Activated naive CD4-positive, alpha-beta T cell treated with anti-CD3 and anti-CD28 coated beads for 36 hours (primary cell): ENCODE data around the gene SND1. TPM values are rescaled to one million over a fixed set of nuclear protein-coding genes. Genes with fewer than 3 reads are reported as not detected.

Experiments
- CTCF ChIA-PET: fragments of 350-600 bp; sonication (Branson Sonifier 250); formaldehyde crosslinking; loops from one replicate; lab custom pipeline; 2021; ENCODE audit warnings: antibody characterized with exemption; lab: Charles Lee
- DNase-seq: peaks from one replicate; pipeline ENCODE4 v3.0.0-alpha.2; 2020
- H3K27ac Mint-ChIP-seq: one replicate; pipeline ENCODE4 v1.8.0; 2021; ENCODE audit warnings: mild to moderate bottlenecking, mixed read lengths
- H3K27me3 Mint-ChIP-seq: one replicate; pipeline ENCODE4 v1.8.0; 2021; ENCODE audit warnings: low read depth, mixed read lengths
- H3K36me3 Mint-ChIP-seq: one replicate; pipeline ENCODE4 v1.8.0; 2021; ENCODE audit warnings: low read depth, mixed read lengths
- H3K4me1 Mint-ChIP-seq: one replicate; pipeline ENCODE4 v1.8.0; 2021; ENCODE audit warnings: low read depth, mixed read lengths
- H3K4me3 Mint-ChIP-seq: one replicate; pipeline ENCODE4 v1.8.0; 2021; ENCODE audit warnings: mild to moderate bottlenecking, moderate library complexity, mixed read lengths
- H3K9me3 Mint-ChIP-seq: one replicate; pipeline ENCODE4 v1.8.0; 2021; ENCODE audit warnings: mixed read lengths
- intact Hi-C: fragments of 100-400 bp; cut with micrococcal nuclease; formaldehyde crosslinking; loops from one replicate; pipeline ENCODE4 v1.15.1; 2023
- total RNA-seq, 2 experiments: library from RNA; stranded (reverse); gene quantifications; one replicate each; pipeline ENCODE4 v1.2.3, GENCODE V29; 2021

Gene SND1
- total RNA-seq, 2 experiments from 2014 or later: 184 to 211 TPM

DNA sequence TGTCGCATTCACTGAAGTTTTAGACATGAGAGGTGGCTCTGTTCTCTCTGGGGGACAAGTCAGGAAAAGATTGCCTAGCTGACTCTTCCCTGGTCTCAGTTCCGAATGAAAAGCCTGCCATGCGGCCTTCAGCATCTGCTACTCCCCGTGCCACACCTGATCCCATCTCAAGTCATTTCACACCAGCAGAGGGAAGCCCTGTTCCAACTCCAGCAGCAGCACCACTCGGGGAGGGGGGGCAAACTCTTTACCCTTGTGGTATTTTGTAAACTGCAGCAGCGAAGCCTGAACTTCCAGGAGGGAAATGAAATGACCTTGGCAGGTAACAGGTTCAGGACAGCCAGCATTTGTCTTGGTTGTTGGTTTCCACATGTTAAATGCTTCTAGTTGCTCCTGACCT, 365.5 kb downstream of the SND1 start:
- no peaks in the 10 kb centered on the region for H3K9me3 Mint-ChIP-seq
- H3K4me3 Mint-ChIP-seq: no peak overlapping the region
- H3K36me3 Mint-ChIP-seq: peaks cover 15% of the 10 kb centered on the region
- no peak for DNase-seq
- CTCF ChIA-PET: no interaction called here
- intact Hi-C loops: no loop called here
- no peak overlapping the region for H3K27ac Mint-ChIP-seq
- no peaks in the 10 kb centered on the region for H3K27me3 Mint-ChIP-seq
- H3K4me1 Mint-ChIP-seq: peaks cover 4% of the 10 kb centered on the region

DNA sequence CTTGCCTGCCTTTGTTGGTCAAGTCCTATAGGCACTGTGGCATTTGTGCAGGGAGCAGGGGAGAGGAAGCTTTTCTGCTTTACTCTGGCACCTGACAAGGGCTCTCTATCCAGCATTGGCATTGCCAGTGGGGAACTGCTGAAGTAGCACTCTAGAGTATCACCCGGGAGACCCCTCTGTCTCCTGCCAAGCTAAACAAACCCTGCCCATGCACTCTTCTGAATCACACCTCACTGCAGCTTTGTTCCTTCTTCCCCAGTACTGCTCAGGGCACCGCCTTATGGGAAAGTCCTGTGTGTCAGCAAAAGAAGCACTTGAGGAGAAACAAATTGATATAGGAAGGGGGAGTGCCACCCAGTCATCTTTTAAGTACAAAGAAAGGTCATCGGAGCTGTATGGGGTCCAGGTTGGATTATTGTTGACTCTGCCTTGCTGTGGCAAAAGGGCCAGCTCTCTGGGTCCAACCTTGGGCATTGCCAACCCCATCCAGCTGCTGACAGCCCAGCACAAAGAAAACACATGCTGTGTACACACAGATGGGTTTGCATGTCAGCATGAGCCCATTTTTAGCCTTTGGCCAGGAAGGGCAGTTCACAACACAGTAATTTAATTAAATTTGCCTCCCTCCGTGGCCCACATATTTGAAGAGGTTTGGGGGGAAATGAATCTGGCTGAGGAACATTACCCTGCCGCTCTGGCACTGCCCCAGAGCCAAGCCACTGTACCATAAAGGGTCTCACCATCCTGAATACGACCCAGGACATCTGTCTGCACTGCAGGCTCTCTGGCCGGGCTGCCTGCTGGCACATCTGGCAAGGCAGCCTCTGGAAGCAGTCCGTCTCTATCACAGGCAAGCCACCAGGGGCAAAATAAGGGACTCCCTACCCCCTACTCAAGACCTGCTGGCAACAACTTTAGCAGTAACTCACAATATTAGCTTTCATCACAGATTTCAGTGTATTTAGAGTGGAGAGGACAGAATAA, 366.2 kb downstream of the SND1 start:
- Mint-ChIP-seq H3K27me3 (no peaks in the 10 kb centered on the region), H3K4me1 (peaks cover 7% of the 10 kb centered on the region), H3K4me3 (no peak overlapping the region), H3K27ac (no peak overlapping the region), H3K9me3 (no peaks in the 10 kb centered on the region), H3K36me3 (peaks cover 18% of the 10 kb centered on the region)
- intact Hi-C loops: no loop called here
- no peak for DNase-seq
- CTCF ChIA-PET: interaction anchor here (1.3 to 1.8 kb wide), 3 partner anchors 19 to 314 kb away, joined by 3 to 4 read pairs (median 3); no protein-coding TSS in a partner anchor

DNA sequence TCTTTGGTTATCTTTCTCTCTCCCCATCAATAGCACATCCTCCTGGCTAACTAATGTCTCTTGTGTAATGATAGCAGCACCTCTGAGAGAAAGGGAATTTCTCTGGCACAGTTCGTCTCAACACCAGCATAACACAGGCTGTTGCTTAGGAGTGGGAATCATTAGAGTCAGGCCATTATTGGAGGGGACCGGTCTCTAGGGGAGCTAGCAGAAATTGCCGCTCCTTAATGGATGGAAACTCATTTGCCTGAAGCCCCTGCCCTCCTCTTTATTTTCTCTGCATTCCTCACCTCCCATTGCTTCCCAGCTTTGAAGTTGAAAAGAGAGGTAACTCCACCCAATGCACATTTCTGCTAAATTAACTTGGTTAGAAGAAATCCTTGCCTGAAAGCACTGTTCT, 367.3 kb downstream of the SND1 start:
- Mint-ChIP-seq H3K4me3 (no peak overlapping the region), H3K27ac (no peak overlapping the region), H3K4me1 (peaks cover 7% of the 10 kb centered on the region), H3K27me3 (no peaks in the 10 kb centered on the region), H3K9me3 (no peaks in the 10 kb centered on the region), H3K36me3 (peaks cover 23% of the 10 kb centered on the region)
- no peak for DNase-seq
- intact Hi-C loops: no loop called here
- CTCF ChIA-PET: interaction anchor here (0.6 to 1.8 kb wide), 6 partner anchors 20 to 315 kb away, joined by 3 to 6 read pairs (median 4); no protein-coding TSS in a partner anchor

DNA sequence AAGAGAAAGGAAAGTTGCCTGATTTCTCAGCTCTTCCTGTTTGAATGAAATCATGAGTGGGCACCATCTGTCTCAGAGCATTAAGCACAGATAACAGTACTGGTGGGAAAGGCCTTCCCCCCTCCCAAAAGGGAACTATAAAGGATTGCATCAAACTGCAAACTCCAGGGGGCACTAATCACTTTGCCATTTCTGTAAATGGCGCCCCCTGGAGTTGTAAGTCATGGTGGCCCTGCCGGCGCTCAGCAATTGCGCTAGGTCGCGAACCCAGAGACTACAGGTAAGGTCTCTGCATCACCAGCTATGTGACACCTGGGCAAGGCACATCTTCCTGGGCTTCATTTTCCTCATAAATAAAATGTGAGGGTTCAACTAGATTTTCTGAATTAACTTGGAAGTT, 368.2 kb downstream of the SND1 start:
- DNase-seq: peak; percentile 44
- Mint-ChIP-seq H3K4me3 (no peak overlapping the region), H3K9me3 (no peaks in the 10 kb centered on the region), H3K36me3 (peaks cover 23% of the 10 kb centered on the region), H3K27ac (no peak overlapping the region), H3K27me3 (no peaks in the 10 kb centered on the region), H3K4me1 (peaks cover 7% of the 10 kb centered on the region)
- intact Hi-C loops: no loop called here
- CTCF ChIA-PET: interaction anchor here (1.1 to 1.6 kb wide), 5 partner anchors 21 to 312 kb away, joined by 3 to 6 read pairs (median 3); no protein-coding TSS in a partner anchor

DNA sequence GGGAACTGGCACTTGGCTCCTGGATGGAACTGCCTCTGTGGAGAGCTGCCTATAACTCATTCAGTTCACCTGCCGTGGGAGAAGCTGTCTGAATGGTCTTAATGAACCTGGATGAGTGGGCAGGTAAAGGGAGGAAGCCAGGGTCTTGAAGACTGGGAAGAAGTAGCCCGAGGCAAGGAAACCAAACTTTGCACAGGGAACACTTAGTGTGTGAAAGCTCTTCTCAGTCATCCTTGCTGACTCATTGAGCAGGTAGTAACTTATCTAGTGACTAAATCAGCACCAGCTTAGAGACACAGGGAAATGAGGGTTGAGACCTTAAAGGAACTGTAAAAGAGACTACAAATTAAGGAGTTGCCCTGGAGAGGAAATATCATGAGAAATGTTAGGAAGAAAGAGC, 369.4 kb downstream of the SND1 start:
- no peak for DNase-seq
- intact Hi-C loops: no loop called here
- Mint-ChIP-seq H3K27me3 (no peaks in the 10 kb centered on the region), H3K27ac (no peak overlapping the region), H3K4me1 (peaks cover 7% of the 10 kb centered on the region), H3K4me3 (no peak overlapping the region), H3K9me3 (no peaks in the 10 kb centered on the region), H3K36me3 (peaks cover 24% of the 10 kb centered on the region)
- CTCF ChIA-PET: interaction anchor here (0.6 to 1.1 kb wide), 2 partner anchors 8 to 313 kb away, joined by 3 read pairs; no protein-coding TSS in a partner anchor

DNA sequence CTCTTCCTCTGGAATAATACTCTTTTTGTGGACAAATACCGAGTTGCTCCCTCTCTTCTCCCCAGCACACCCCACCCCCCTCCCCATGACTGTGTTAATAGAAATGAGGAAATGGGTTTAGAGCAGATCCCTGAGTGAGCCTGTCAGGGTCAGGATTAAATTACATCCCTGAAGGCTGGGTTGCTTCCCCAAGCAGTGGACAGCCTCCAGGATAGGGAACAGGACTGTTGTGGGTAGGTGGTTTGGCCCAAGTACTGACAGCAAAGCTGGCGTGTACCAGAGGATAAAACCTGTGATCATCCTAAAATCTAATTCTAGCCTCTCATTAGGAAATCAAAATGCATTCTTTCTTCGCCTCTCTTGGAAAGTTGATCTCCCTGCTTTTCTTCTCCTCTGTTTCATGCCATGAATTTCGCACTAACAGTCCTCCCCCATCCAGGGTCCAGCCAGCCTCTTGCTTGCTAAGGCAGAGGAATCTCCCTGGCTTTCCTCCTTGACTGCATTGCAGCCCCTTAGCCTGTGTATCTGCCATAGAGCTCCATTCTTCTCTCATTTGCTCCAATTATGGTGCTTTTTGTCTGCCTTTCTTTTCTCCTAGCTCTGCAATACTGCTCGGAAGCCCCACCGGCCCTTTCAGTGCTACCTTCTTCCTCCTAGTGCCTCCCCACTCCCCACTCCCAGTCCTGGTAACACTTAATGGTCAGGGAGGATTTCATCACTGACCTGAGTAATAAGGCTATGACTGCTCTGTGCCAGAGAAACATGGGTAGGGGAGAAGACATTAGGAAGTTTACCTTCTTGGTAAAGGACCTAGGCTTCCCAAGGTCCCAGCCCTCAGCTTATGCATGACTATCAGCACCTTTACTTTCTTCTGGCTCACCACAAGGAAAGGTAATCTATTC, 370.9 kb downstream of the SND1 start:
- Mint-ChIP-seq H3K4me1 (peaks cover 10% of the 10 kb centered on the region), H3K36me3 (peaks cover 22% of the 10 kb centered on the region), H3K27me3 (no peaks in the 10 kb centered on the region), H3K9me3 (no peaks in the 10 kb centered on the region), H3K4me3 (no peak overlapping the region), H3K27ac (no peak overlapping the region)
- intact Hi-C loops: no loop called here
- CTCF ChIA-PET: no interaction called here
- DNase-seq: no peak

DNA sequence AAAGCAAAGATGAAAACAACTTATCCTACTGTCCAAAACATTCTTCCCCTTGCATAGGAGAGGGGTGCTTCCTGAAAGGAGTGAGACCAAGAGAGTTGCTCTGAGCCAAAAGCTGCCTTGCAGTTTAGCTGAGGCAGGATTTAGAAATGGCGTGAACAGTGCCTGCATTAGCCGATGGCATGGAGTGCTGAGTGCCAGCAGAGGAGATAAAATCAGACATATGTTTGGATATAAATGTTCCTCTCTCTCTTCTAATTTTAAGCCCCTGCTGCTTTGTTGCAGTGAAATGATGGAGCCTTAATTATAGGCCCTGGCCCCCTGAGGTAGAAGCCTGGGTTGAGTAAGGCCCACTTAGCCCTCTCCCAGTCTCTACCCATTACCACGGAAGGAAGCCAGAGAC, 372.2 kb downstream of the SND1 start:
- intact Hi-C loops: no loop called here
- peaks cover 10% of the 10 kb centered on the region for H3K4me1 Mint-ChIP-seq
- no peaks in the 10 kb centered on the region for H3K9me3 Mint-ChIP-seq
- H3K36me3 Mint-ChIP-seq: peaks cover 25% of the 10 kb centered on the region
- no peak for DNase-seq
- H3K4me3 Mint-ChIP-seq: no peak overlapping the region
- no peaks in the 10 kb centered on the region for H3K27me3 Mint-ChIP-seq
- CTCF ChIA-PET: no interaction called here
- H3K27ac Mint-ChIP-seq: no peak overlapping the region

DNA sequence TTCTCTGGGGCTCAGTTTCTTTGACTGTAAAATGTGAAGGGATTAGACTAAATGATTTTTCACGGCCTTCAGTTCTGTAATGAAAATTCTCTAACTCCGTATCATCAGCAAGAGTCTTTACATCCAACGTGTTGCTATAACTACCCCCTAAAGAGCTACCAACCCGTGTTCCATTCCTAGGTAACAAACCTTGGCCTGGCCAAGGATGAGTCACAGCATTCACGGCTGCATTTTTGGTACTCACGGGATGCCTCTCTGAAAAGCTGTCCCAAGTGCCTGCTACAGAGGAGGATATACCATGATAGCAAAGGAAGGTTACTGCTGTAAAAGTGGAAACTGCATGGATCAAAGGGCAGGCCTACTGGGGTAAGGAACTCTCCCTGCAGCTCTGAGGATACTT, 373.4 kb downstream of the SND1 start:
- no peak overlapping the region for H3K4me3 Mint-ChIP-seq
- H3K27ac Mint-ChIP-seq: no peak overlapping the region
- intact Hi-C loops: no loop called here
- H3K4me1 Mint-ChIP-seq: peaks cover 14% of the 10 kb centered on the region
- CTCF ChIA-PET: no interaction called here
- H3K36me3 Mint-ChIP-seq: peaks cover 27% of the 10 kb centered on the region
- peaks cover 3% of the 10 kb centered on the region for H3K27me3 Mint-ChIP-seq
- DNase-seq: no peak
- no peaks in the 10 kb centered on the region for H3K9me3 Mint-ChIP-seq

DNA sequence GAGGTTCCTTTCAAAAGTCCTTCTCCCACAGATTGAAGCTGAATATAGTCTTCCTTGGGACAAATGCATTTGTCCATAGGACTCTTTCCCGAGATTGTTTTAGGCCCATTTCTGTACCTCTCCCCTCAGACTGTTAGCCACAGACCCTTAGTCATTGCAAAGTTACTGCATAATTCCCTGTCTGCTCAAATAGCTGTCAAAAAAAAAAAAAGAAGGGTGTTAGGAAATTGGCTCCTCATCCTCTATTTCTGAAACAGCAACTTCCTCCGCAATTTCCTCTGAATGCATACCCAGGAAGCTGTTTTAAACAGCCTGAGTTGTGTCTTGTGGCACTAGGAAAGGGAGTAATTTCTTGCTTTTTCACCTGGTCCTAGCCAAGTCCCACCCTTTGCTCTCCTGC, 373.8 kb downstream of the SND1 start:
- peaks cover 18% of the 10 kb centered on the region for H3K4me1 Mint-ChIP-seq
- CTCF ChIA-PET: no interaction called here

DNA sequence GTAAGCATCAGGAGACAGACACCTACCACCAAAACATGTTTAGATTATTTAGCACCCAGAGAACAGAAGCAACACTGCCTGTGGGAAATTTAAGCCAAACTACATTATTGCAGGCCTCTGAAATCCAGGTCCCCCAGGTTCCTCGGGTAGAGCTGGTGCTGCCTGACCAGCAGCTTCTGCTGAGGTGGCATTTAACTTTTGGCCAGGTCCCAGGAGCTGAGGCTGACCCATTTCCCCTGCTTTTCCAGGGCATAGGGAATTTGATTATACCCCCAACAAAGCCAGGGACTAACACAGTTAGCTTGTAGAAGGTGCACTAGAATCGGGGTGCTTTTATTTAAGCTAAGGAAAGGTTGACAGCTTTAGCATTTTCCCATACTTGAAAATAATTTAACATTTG, 374.6 kb downstream of the SND1 start:
- DNase-seq: no peak
- Mint-ChIP-seq H3K4me1 (peaks cover 15% of the 10 kb centered on the region), H3K4me3 (no peak overlapping the region), H3K27me3 (peaks cover 6% of the 10 kb centered on the region), H3K9me3 (no peaks in the 10 kb centered on the region), H3K27ac (no peak overlapping the region), H3K36me3 (peaks cover 23% of the 10 kb centered on the region)
- CTCF ChIA-PET: no interaction called here
- intact Hi-C loops: no loop called here

More for the DNA sequence above, 373.8 kb downstream of the SND1 start:
- no peak for DNase-seq
- peaks cover 26% of the 10 kb centered on the region for H3K36me3 Mint-ChIP-seq
- H3K9me3 Mint-ChIP-seq: no peaks in the 10 kb centered on the region
- intact Hi-C loops: no loop called here
- H3K4me3 Mint-ChIP-seq: no peak overlapping the region
- peaks cover 6% of the 10 kb centered on the region for H3K27me3 Mint-ChIP-seq
- H3K27ac Mint-ChIP-seq: no peak overlapping the region

DNA sequence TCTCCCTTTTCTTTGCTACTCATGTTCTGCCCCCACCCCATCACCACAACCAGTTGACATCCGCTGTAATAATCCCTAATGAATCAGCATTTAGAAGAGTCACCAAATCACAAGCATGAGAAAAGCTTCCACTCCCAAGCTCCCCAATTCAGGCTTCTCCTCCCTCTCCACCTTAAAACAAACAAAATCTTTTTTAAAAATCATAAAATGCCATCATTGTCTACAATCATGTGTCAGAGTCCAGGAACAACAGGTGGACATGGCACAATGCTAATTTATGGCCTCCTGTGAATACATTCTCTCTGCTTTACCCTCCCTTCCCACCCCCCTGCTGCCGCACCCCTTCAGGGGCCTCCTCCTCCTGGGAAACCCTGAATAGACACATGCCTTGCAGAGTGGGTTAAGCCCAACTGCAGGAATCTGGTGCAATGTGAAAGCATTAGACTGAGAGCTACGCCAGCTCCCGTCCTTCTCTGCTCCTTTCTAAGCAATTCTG, 375.5 kb downstream of the SND1 start:
- DNase-seq: no peak
- CTCF ChIA-PET: interaction anchor here (0.7 kb wide), 1 partner anchor 25 kb away, joined by 3 read pairs; no protein-coding TSS in a partner anchor
- no peaks in the 10 kb centered on the region for H3K9me3 Mint-ChIP-seq
- H3K27me3 Mint-ChIP-seq: peaks cover 6% of the 10 kb centered on the region
- H3K4me1 Mint-ChIP-seq: peaks cover 14% of the 10 kb centered on the region
- intact Hi-C loops: no loop called here
- H3K36me3 Mint-ChIP-seq: peaks cover 21% of the 10 kb centered on the region
- H3K27ac Mint-ChIP-seq: no peak overlapping the region
- H3K4me3 Mint-ChIP-seq: no peak overlapping the region
